ENCODE results near the gene JUNB. TPM values are rescaled to one million over a fixed set of nuclear protein-coding genes. Genes with fewer than 3 reads are reported as not detected.
A peak's percentile ranks its signal among the peaks of the same experiment; 100 is the strongest.

JUNB gene
- total and polyA plus RNA-seq, 10 of the 15 experiments (the other 5 are each of a cell fraction or from before 2014, with no cell fraction given): 0.55 to 144 (median 68.3) TPM

- no peak overlapping the region for H3K27ac ChIP-seq (ENCODE audit: control insufficient read depth, insufficient read depth)
- DNase-seq (ENCODE audit: low read depth, low spot score) (no peak), ATAC-seq (no peak), FAIRE-seq (no peak)
- WGBS (ENCODE audit: insufficient coverage, insufficient replicate concordance, low lambda C conversion rate, missing lambda C conversion rate): 48% methylated on average over 2 of the region's 2 CpGs
- no TSS peak for BruUV-seq (replicated peaks)
- no peak overlapping the region for H3K4me3 ChIP-seq
- in situ Hi-C loops (cut with MboI): no loop called here
- SMC1A ChIA-PET (ENCODE audit: uncharacterized antibody, unreplicated experiment): no interaction called here
- 0 out of 2 replicates have a peak, but pooled peaks have one; percentile 22 for TF ChIP-seq YY1 (IDR thresholded peaks at IDR 0.05; ENCODE audit: low read depth, low read length)
- no peak for TF ChIP-seq DPF2 (IDR thresholded peaks at IDR 0.05)
- no peak overlapping the region for H3K4me2 ChIP-seq (ENCODE audit: control insufficient read depth, insufficient read depth)
- no peaks in the 10 kb centered on the region for H3K9me3 ChIP-seq (replicated peaks; ENCODE audit: control insufficient read depth, insufficient read depth, low read length)
- no peaks in the 10 kb centered on the region for H3K27me3 ChIP-seq (replicated peaks in 1 of 2; ENCODE audit: control insufficient read depth in 2 of 2, insufficient read depth in 2 of 2, low read length in 1 of 2)
- intact Hi-C loops (cut with micrococcal nuclease; ENCODE audit: unreplicated experiment): no loop called here
- no peaks in the 10 kb centered on the region for H4K20me1 ChIP-seq (ENCODE audit: control insufficient read depth, insufficient read depth)
- POLR2A ChIA-PET: no interaction called here
- H3K79me2 ChIP-seq (ENCODE audit: control insufficient read depth, insufficient read depth, low read length): no peaks in the 10 kb centered on the region
- no peaks in the 10 kb centered on the region for H3K36me3 ChIP-seq (ENCODE audit: control insufficient read depth in 2 of 2, insufficient read depth in 2 of 2, low read length in 1 of 2)
- RAD21 ChIA-PET (ENCODE audit: unreplicated experiment): no interaction called here
- H3K4me1 ChIP-seq (ENCODE audit: control insufficient read depth, insufficient read depth, low read length): no peaks in the 10 kb centered on the region
- CTCF ChIA-PET: interaction anchor here (0.7 to 1.1 kb wide), 2 partner anchors 26 to 59 kb away, joined by 3 to 4 read pairs; no protein-coding TSS in a partner anchor
- H2AFZ ChIP-seq (ENCODE audit: control insufficient read depth, low read depth, low read length): no peak overlapping the region
- H3K9ac ChIP-seq (ENCODE audit: control insufficient read depth, insufficient read depth, low read length): no peak overlapping the region
These were observed 30.5 kb downstream of the JUNB start for GRCh38 chr19:12821761-12822160.

GRCh38 chr19:12825254-12826131, 34.2 kb downstream of the JUNB start:
- no peak overlapping the region for H3K4me2 ChIP-seq (ENCODE audit: control insufficient read depth, insufficient read depth)
- in situ Hi-C loops (cut with MboI) (no loop called here), intact Hi-C loops (cut with micrococcal nuclease; ENCODE audit: unreplicated experiment) (no loop called here)
- FAIRE-seq: no peak
- no peak for TF ChIP-seq RELA (IDR thresholded peaks at IDR 0.05; ENCODE audit: borderline replicate concordance, partially characterized antibody)
- TF ChIP-seq CTCF (IDR thresholded peaks at IDR 0.05 in 2 of 3, conservative IDR thresholded peaks at IDR 0.05 in 1 of 3; ENCODE audit: control insufficient read depth in 2 of 3, extremely low read depth in 1 of 3, insufficient read depth in 1 of 3, low read depth in 3 of 3, low read length in 3 of 3): peak in 2 of 3 experiments; percentile 25 to 41; a peak in 4 of 6 replicates
- RAD21 ChIA-PET (ENCODE audit: unreplicated experiment): no interaction called here
- ATAC-seq: peak; percentile 53
- no peak overlapping the region for H2AFZ ChIP-seq (ENCODE audit: control insufficient read depth, low read depth, low read length)
- H3K4me1 ChIP-seq (ENCODE audit: control insufficient read depth, insufficient read depth, low read length): no peaks in the 10 kb centered on the region
- no peaks in the 10 kb centered on the region for H3K36me3 ChIP-seq (ENCODE audit: control insufficient read depth in 2 of 2, insufficient read depth in 2 of 2, low read length in 1 of 2)
- BruUV-seq (replicated peaks): no TSS peak
- no peaks in the 10 kb centered on the region for H3K27me3 ChIP-seq (replicated peaks in 1 of 2; ENCODE audit: control insufficient read depth in 2 of 2, insufficient read depth in 2 of 2, low read length in 1 of 2)
- no peak overlapping the region for H3K27ac ChIP-seq (ENCODE audit: control insufficient read depth, insufficient read depth)
- DNase-seq (ENCODE audit: low read depth, low spot score): no peak
- H3K4me3 ChIP-seq: no peak overlapping the region
- CTCF ChIA-PET: interaction anchor here (0.8 to 1.5 kb wide), 2 partner anchors 23 to 59 kb away, joined by 3 read pairs; no protein-coding TSS in a partner anchor
- POLR2A ChIA-PET: no interaction called here
- H4K20me1 ChIP-seq (ENCODE audit: control insufficient read depth, insufficient read depth): no peaks in the 10 kb centered on the region
- no peak overlapping the region for H3K9ac ChIP-seq (ENCODE audit: control insufficient read depth, insufficient read depth, low read length)
- 22% methylated on average over 43 of the region's 46 CpGs for WGBS (ENCODE audit: insufficient coverage, insufficient replicate concordance, low lambda C conversion rate, missing lambda C conversion rate)
- SMC1A ChIA-PET (ENCODE audit: uncharacterized antibody, unreplicated experiment): interaction anchor here (1.5 kb wide), 1 partner anchor 30 kb away, joined by 3 read pairs; no protein-coding TSS in a partner anchor
- H3K79me2 ChIP-seq (ENCODE audit: control insufficient read depth, insufficient read depth, low read length): no peaks in the 10 kb centered on the region
- no peaks in the 10 kb centered on the region for H3K9me3 ChIP-seq (replicated peaks; ENCODE audit: control insufficient read depth, insufficient read depth, low read length)

All from GM12878 (cell line).